Measurements from ENCODE around the gene UBE2C.
"Not testable (repeated sequence)": the region's sequence is repeated elsewhere in the genome, so short reads cannot be mapped to it uniquely, and the experiment has no call there.

DNA sequence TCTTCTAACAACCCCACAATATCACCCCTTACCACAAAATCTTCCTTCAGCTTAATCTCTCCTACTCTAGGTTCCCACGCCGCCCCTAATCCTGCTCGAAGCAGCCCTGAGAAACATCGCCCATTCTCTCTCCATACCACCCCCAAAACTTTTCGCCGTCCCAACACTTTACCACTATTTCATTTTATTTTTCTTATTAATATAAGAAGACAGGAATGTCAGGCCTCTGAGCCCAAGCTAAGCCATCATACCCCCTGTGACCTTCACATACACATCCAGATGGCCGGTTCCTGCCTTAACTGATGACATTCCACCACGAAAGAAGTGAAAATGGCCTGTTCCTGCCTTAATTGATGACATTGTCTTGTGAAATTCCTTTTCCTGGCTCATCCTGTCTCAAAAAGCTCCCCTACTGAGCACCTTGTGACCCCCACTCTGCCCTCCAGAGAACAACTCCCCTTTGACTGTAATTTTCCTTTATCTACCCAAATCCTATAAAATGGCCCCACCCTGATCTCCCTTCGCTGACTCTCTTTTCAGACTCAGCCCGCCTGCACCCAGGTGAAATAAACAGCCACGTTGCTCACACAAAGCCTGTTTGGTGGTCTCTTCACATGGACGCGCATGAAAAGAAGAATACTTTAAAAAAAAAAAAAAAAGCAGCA lies 47.7 kb upstream of the UBE2C start:
- TF ChIP-seq, protein P1, sequence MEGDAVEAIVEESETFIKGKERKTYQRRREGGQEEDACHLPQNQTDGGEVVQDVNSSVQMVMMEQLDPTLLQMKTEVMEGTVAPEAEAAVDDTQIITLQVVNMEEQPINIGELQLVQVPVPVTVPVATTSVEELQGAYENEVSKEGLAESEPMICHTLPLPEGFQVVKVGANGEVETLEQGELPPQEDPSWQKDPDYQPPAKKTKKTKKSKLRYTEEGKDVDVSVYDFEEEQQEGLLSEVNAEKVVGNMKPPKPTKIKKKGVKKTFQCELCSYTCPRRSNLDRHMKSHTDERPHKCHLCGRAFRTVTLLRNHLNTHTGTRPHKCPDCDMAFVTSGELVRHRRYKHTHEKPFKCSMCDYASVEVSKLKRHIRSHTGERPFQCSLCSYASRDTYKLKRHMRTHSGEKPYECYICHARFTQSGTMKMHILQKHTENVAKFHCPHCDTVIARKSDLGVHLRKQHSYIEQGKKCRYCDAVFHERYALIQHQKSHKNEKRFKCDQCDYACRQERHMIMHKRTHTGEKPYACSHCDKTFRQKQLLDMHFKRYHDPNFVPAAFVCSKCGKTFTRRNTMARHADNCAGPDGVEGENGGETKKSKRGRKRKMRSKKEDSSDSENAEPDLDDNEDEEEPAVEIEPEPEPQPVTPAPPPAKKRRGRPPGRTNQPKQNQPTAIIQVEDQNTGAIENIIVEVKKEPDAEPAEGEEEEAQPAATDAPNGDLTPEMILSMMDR (IDR thresholded peaks at IDR 0.05; ENCODE audit: low read depth, low read length): not testable (repeated sequence)
- TF ChIP-seq EZH2phosphoT487 (IDR thresholded peaks at IDR 0.05; ENCODE audit: low read depth): not testable (repeated sequence)
